HL-60 (cell line): Measurements from ENCODE around the gene GMNC.

Source experiments
- DNase-seq, 2 experiments: peaks; one replicate each; pipeline ENCODE4 v3.0.0-alpha.2; 2010 to 2020; ENCODE audit warnings: low read depth in 1 of 2, low spot score in 1 of 2
- H3K27ac ChIP-seq: fragments of 250-450 bp; sonication (Bioruptor Pico); replicated peaks from 2 replicates; pipeline ENCODE4 v1.5.1; 2020; ENCODE audit warnings: mild to moderate bottlenecking, moderate library complexity
- H3K27me3 ChIP-seq: fragments of 250-450 bp; sonication (Bioruptor Pico); 2 replicates; pipeline ENCODE4 v1.5.1; 2021; ENCODE audit warnings: mild to moderate bottlenecking, moderate library complexity; ENCODE audit not compliant: insufficient read depth, poor library complexity, severe bottlenecking
- H3K4me3 ChIP-seq: replicated peaks from 2 replicates; pipeline ENCODE4 v1.5.1; 2011; ENCODE audit warnings: mild to moderate bottlenecking, control low read depth, low read length; ENCODE audit not compliant: insufficient read depth
- CTCF ChIP-seq: IDR thresholded peaks from one replicate; pipeline ENCODE4 v1.5.1; 2011; ENCODE audit warnings: low read length, control low read depth, inconsistent platforms; ENCODE audit not compliant: insufficient read depth
- GABPA ChIP-seq: IDR thresholded peaks from 2 replicates; pipeline ENCODE4 v1.6.1; 2012; ENCODE audit warnings: low read depth
- POLR2AphosphoS5 ChIP-seq: IDR thresholded peaks from 2 replicates; pipeline ENCODE4 v1.6.1; 2012; ENCODE audit warnings: low read depth
- REST ChIP-seq: IDR thresholded peaks from 2 replicates; pipeline ENCODE4 v1.6.1; 2012; ENCODE audit warnings: low read depth; ENCODE audit not compliant: insufficient replicate concordance
- SPI1 ChIP-seq: IDR thresholded peaks from 2 replicates; pipeline ENCODE4 v1.6.1; 2012; ENCODE audit warnings: low read depth, mild to moderate bottlenecking, borderline replicate concordance

Gene GMNC

GRCh38 chr3:190811775-190812480 lies 50.6 kb downstream of the GMNC start:
- DNase-seq, result peak; percentile 15 to 48
- Histone ChIP-seq H3K4me3 (no peak overlapping the region), H3K27ac (no peak overlapping the region), H3K27me3 (no peaks in the 10 kb centered on the region)
- TF ChIP-seq REST (no peak), CTCF (peak; percentile 51)

GRCh38 chr3:190810957-190811356 lies 51.5 kb downstream of the GMNC start:
- no peak overlapping the region for H3K27ac ChIP-seq
- TF ChIP-seq REST, result no peak
- TF ChIP-seq CTCF, result no peak
- no peak for TF ChIP-seq GABPA
- no peak for TF ChIP-seq SPI1
- TF ChIP-seq POLR2AphosphoS5, result no peak
- DNase-seq, result no peak
- H3K27me3 ChIP-seq, result no peaks in the 10 kb centered on the region
- no peak overlapping the region for H3K4me3 ChIP-seq

GRCh38 chr3:190809351-190809750 lies 53.1 kb downstream of the GMNC start:
- DNase-seq, result no peak

More at GRCh38 chr3:190809351-190809750, 53.1 kb downstream of the GMNC start:
- H3K27ac ChIP-seq, result no peak overlapping the region
- no peaks in the 10 kb centered on the region for H3K27me3 ChIP-seq
- TF ChIP-seq POLR2AphosphoS5, result no peak
- TF ChIP-seq SPI1, result no peak
- no peak for TF ChIP-seq REST
- no peak for TF ChIP-seq GABPA
- TF ChIP-seq CTCF, result no peak
- no peak overlapping the region for H3K4me3 ChIP-seq
